ENCODE results near the gene MIA. TPM values are rescaled to one million over a fixed set of nuclear protein-coding genes. Genes with fewer than 3 reads are reported as not detected.

The MIA gene
- total RNA-seq, 1 experiment from 2014 or later, result 49.3 TPM

DNA sequence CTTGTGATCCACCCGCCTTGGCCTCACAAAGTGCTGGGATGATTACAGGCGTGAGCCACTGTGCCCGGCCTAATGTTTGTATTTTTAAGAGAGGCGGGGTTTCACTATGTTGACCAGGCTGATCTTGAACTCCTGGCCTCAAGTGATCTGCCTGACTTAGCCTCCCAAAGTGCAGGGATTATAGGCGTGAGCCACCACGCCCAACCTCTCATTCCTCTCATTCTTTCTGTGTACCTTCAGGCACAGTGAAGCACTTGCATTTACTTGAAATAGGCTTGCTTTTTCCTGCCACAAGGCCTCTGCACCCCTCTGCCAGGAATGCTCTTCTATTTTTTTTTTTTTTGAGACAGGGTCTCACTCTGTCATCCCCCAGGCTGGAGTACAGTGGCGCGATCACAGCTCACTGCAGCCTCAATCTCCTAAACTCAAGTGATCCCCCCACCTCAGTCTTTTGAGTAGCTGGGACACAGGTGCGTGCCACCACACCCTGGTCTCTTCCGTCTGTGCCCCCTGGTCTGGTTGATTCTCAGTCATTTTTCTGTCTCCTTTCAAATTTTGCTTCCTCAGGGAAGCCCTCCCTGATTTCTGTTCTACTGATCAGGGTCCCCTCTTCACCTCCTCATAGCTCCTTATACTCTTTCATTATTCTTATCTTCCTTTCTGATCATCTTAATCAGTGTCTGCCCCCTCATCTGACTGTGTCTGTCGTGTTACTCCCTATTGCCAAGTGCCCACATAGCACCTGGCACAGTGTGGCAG lies 40.1 kb upstream of the MIA start:
- Mint-ChIP-seq H3K4me1 (ENCODE audit: low read depth, unreplicated experiment) (peaks cover 9% of the 10 kb centered on the region), H3K27me3 (ENCODE audit: unreplicated experiment) (no peaks in the 10 kb centered on the region), H3K9me3 (ENCODE audit: low read depth, unreplicated experiment) (no peaks in the 10 kb centered on the region), H3K4me3 (ENCODE audit: low read depth, unreplicated experiment) (no peak overlapping the region), H3K27ac (ENCODE audit: unreplicated experiment) (no peak overlapping the region), H3K36me3 (ENCODE audit: insufficient read depth, unreplicated experiment) (peaks cover 91% of the 10 kb centered on the region)
- DNase-seq, result no peak
- TF ChIP-seq, protein P1, sequence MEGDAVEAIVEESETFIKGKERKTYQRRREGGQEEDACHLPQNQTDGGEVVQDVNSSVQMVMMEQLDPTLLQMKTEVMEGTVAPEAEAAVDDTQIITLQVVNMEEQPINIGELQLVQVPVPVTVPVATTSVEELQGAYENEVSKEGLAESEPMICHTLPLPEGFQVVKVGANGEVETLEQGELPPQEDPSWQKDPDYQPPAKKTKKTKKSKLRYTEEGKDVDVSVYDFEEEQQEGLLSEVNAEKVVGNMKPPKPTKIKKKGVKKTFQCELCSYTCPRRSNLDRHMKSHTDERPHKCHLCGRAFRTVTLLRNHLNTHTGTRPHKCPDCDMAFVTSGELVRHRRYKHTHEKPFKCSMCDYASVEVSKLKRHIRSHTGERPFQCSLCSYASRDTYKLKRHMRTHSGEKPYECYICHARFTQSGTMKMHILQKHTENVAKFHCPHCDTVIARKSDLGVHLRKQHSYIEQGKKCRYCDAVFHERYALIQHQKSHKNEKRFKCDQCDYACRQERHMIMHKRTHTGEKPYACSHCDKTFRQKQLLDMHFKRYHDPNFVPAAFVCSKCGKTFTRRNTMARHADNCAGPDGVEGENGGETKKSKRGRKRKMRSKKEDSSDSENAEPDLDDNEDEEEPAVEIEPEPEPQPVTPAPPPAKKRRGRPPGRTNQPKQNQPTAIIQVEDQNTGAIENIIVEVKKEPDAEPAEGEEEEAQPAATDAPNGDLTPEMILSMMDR (IDR thresholded peaks at IDR 0.05; ENCODE audit: unreplicated experiment), result no peak
- BruUV-seq (replicated peaks), result no TSS peak
- CTCF ChIA-PET, result no interaction called here
- intact Hi-C loops (cut with micrococcal nuclease; ENCODE audit: unreplicated experiment), result no loop called here

DNA sequence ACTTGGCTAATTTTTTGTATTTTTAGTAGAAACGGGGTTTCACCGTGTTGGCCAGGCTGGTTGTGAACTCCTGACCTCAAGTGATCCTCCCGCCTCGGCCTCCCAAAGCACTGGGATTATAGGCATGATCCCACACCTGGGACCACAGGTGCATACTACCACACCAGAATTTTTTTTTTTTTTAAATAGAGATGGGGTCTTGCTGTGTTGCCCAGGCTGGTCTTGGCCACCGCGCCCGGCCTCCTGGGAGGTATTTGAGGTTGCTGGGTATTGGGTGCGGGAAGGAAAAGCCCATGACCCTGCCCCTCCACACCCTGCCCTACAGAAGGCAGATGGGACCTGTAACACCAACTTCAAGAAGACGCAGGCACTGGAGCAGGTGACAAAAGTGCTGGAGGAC lies 38.7 kb upstream of the MIA start:
- no peak overlapping the region for H3K27ac Mint-ChIP-seq (ENCODE audit: unreplicated experiment)
- no TSS peak for BruUV-seq (replicated peaks)
- H3K27me3 Mint-ChIP-seq (ENCODE audit: unreplicated experiment), result no peaks in the 10 kb centered on the region
- no peak for DNase-seq
- intact Hi-C loops (cut with micrococcal nuclease; ENCODE audit: unreplicated experiment), result no loop called here
- peaks cover 88% of the 10 kb centered on the region for H3K36me3 Mint-ChIP-seq (ENCODE audit: insufficient read depth, unreplicated experiment)
- no peak overlapping the region for H3K4me3 Mint-ChIP-seq (ENCODE audit: low read depth, unreplicated experiment)
- TF ChIP-seq, protein P1 (IDR thresholded peaks at IDR 0.05; ENCODE audit: unreplicated experiment), result no peak
- H3K9me3 Mint-ChIP-seq (ENCODE audit: low read depth, unreplicated experiment), result no peaks in the 10 kb centered on the region
- H3K4me1 Mint-ChIP-seq (ENCODE audit: low read depth, unreplicated experiment), result peaks cover 9% of the 10 kb centered on the region
- CTCF ChIA-PET, result no interaction called here

DNA sequence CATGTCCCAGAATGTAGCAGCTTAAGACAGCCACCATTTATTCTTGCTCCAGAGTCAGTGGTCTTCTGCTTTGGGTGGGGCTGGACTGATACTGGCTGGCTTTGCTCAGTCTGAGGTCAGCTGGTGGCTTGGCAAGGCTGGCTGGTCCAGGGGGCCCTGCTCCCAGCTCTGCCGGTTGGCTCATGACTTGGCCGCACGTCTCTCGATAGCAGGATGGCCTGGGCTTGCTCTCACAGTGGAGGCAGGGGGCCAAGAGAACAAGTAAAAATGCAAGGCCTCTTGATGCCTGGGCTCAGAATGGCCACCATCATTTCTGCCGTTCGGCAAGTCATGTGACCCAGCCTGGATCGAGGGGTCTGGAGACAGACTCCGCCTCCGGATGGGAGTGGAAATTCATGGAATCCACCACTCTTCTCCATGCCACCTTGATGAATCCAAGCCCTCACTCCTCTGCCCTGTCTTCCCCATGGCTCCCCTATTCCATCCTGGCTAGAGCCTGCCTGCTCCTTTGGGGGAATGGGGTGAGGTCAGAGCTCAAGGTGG lies 38.1 kb upstream of the MIA start:
- H3K27me3 Mint-ChIP-seq (ENCODE audit: unreplicated experiment), result no peaks in the 10 kb centered on the region
- CTCF ChIA-PET, result no interaction called here
- no peak overlapping the region for H3K4me3 Mint-ChIP-seq (ENCODE audit: low read depth, unreplicated experiment)
- H3K9me3 Mint-ChIP-seq (ENCODE audit: low read depth, unreplicated experiment), result no peaks in the 10 kb centered on the region
- H3K36me3 Mint-ChIP-seq (ENCODE audit: insufficient read depth, unreplicated experiment), result peaks cover 88% of the 10 kb centered on the region
- DNase-seq, result no peak
- no TSS peak for BruUV-seq (replicated peaks)
- no peak overlapping the region for H3K27ac Mint-ChIP-seq (ENCODE audit: unreplicated experiment)
- peaks cover 9% of the 10 kb centered on the region for H3K4me1 Mint-ChIP-seq (ENCODE audit: low read depth, unreplicated experiment)
- TF ChIP-seq, protein P1 (IDR thresholded peaks at IDR 0.05; ENCODE audit: unreplicated experiment), result no peak
- intact Hi-C loops (cut with micrococcal nuclease; ENCODE audit: unreplicated experiment), result no loop called here

DNA sequence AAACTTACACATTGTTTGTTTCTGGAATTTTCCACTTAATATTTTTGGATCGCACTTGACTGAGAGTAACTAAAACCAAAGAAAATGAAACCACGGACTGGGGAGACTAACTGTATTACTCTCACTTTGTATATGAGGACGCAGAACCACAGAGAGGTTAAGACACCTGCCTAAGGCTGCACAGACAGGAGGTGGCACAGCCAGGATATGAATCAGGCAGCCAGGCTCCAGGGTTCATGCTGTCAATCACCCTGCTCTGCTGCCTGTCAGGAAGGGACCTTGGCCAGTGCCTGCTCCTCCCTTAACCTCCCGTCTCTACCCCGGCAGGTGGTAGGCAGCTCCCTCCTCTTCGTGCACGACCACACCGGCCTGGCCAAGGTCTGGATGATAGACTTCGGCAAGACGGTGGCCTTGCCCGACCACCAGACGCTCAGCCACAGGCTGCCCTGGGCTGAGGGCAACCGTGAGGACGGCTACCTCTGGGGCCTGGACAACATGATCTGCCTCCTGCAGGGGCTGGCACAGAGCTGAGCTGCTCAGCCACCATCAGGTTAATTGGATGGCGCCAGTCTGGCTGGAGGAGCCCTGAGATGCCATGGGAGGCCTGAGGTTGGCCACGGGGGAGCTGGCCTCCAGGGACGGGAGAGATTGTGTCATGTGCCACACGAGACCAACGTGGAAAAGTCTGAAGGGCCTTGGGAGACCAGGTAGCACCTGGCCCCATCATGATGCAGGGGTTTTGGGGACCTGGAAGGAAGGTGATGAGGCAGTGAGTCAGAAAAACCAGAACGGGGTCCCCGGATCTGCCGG lies 36.1 kb upstream of the MIA start:
- no peaks in the 10 kb centered on the region for H3K27me3 Mint-ChIP-seq (ENCODE audit: unreplicated experiment)
- H3K27ac Mint-ChIP-seq (ENCODE audit: unreplicated experiment), result peak overlapping the region; percentile 54
- CTCF ChIA-PET, result no interaction called here
- DNase-seq, result no peak
- H3K4me3 Mint-ChIP-seq (ENCODE audit: low read depth, unreplicated experiment), result no peak overlapping the region
- no peaks in the 10 kb centered on the region for H3K9me3 Mint-ChIP-seq (ENCODE audit: low read depth, unreplicated experiment)
- intact Hi-C loops (cut with micrococcal nuclease; ENCODE audit: unreplicated experiment), result no loop called here
- no TSS peak for BruUV-seq (replicated peaks)
- peaks cover 9% of the 10 kb centered on the region for H3K4me1 Mint-ChIP-seq (ENCODE audit: low read depth, unreplicated experiment)
- peaks cover 89% of the 10 kb centered on the region for H3K36me3 Mint-ChIP-seq (ENCODE audit: insufficient read depth, unreplicated experiment)
- TF ChIP-seq, protein P1 (IDR thresholded peaks at IDR 0.05; ENCODE audit: unreplicated experiment), result no peak

All from Calu3 (cell line).